Measurements from ENCODE around the gene TSGA10IP.

GRCh38 chr11:65942531-65942930 lies 2.7 kb upstream of the TSGA10IP start:
- TF ChIP-seq, protein P1, sequence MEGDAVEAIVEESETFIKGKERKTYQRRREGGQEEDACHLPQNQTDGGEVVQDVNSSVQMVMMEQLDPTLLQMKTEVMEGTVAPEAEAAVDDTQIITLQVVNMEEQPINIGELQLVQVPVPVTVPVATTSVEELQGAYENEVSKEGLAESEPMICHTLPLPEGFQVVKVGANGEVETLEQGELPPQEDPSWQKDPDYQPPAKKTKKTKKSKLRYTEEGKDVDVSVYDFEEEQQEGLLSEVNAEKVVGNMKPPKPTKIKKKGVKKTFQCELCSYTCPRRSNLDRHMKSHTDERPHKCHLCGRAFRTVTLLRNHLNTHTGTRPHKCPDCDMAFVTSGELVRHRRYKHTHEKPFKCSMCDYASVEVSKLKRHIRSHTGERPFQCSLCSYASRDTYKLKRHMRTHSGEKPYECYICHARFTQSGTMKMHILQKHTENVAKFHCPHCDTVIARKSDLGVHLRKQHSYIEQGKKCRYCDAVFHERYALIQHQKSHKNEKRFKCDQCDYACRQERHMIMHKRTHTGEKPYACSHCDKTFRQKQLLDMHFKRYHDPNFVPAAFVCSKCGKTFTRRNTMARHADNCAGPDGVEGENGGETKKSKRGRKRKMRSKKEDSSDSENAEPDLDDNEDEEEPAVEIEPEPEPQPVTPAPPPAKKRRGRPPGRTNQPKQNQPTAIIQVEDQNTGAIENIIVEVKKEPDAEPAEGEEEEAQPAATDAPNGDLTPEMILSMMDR (IDR thresholded peaks at IDR 0.05; ENCODE audit: low read depth, low read length, poor library complexity, severe bottlenecking), result no peak
- no peak for TF ChIP-seq EZH2phosphoT487 (IDR thresholded peaks at IDR 0.05; ENCODE audit: borderline replicate concordance, low read length)
